ENCODE data around the gene TLL2.

Gene TLL2

GRCh38 chr10:96413151-96413787 is 100.5 kb downstream of the TLL2 start:
- in situ Hi-C loops (cut with MboI; ENCODE audit: low pct_unique_long_range_greater_than_20kb, low sequenced_read_pairs) = no loop called here

GRCh38 chr10:96411716-96412320 is 101.9 kb downstream of the TLL2 start:
- in situ Hi-C loops (cut with MboI; ENCODE audit: low pct_unique_long_range_greater_than_20kb, low sequenced_read_pairs) = no loop called here
- no peak for DNase-seq

More at GRCh38 chr10:96413151-96413787, 100.5 kb downstream of the TLL2 start:
- DNase-seq = no peak

GRCh38 chr10:96410296-96410695 is 103.4 kb downstream of the TLL2 start:
- DNase-seq = no peak
- in situ Hi-C loops (cut with MboI; ENCODE audit: low pct_unique_long_range_greater_than_20kb, low sequenced_read_pairs) = no loop called here

GRCh38 chr10:96408201-96408600 is 105.5 kb downstream of the TLL2 start:
- no peak for DNase-seq
- in situ Hi-C loops (cut with MboI; ENCODE audit: low pct_unique_long_range_greater_than_20kb, low sequenced_read_pairs) = no loop called here

- in situ Hi-C loops (cut with MboI; ENCODE audit: low pct_unique_long_range_greater_than_20kb, low sequenced_read_pairs) = no loop called here
- no peak for DNase-seq
Observed at GRCh38 chr10:96407560-96408069, 106.1 kb downstream of the TLL2 start.

GRCh38 chr10:96406091-96406490 is 107.6 kb downstream of the TLL2 start:
- in situ Hi-C loops (cut with MboI; ENCODE audit: low pct_unique_long_range_greater_than_20kb, low sequenced_read_pairs) = no loop called here
- no peak for DNase-seq

- no peak for DNase-seq
- in situ Hi-C loops (cut with MboI; ENCODE audit: low pct_unique_long_range_greater_than_20kb, low sequenced_read_pairs) = no loop called here
Observed at GRCh38 chr10:96402417-96403305, 111.1 kb downstream of the TLL2 start.

- no peak for DNase-seq
- in situ Hi-C loops (cut with MboI; ENCODE audit: low pct_unique_long_range_greater_than_20kb, low sequenced_read_pairs) = no loop called here
Observed at GRCh38 chr10:96401036-96401435, 112.7 kb downstream of the TLL2 start.

- in situ Hi-C loops (cut with MboI; ENCODE audit: low pct_unique_long_range_greater_than_20kb, low sequenced_read_pairs) = no loop called here
- DNase-seq = no peak
Observed at GRCh38 chr10:96400465-96400864, 113.3 kb downstream of the TLL2 start.

- in situ Hi-C loops (cut with MboI; ENCODE audit: low pct_unique_long_range_greater_than_20kb, low sequenced_read_pairs) = loop anchor here (25.0 kb wide), 1 partner anchor 89 kb away; no protein-coding TSS in a partner anchor
- DNase-seq = no peak
Observed at GRCh38 chr10:96397902-96398301, 115.8 kb downstream of the TLL2 start.

- in situ Hi-C loops (cut with MboI; ENCODE audit: low pct_unique_long_range_greater_than_20kb, low sequenced_read_pairs) = loop anchor here (25.0 kb wide), 1 partner anchor 91 kb away; no protein-coding TSS in a partner anchor
Observed at GRCh38 chr10:96395931-96396877, 117.5 kb downstream of the TLL2 start.

GRCh38 chr10:96390460-96390864 is 123.3 kb downstream of the TLL2 start:
- no peak for DNase-seq
- in situ Hi-C loops (cut with MboI; ENCODE audit: low pct_unique_long_range_greater_than_20kb, low sequenced_read_pairs) = loop anchor here (25.0 kb wide), 1 partner anchor 97 kb away; no protein-coding TSS in a partner anchor

More at GRCh38 chr10:96395931-96396877, 117.5 kb downstream of the TLL2 start:
- peak; percentile 87 for DNase-seq

GRCh38 chr10:96389785-96390184 is 123.9 kb downstream of the TLL2 start:
- no peak for DNase-seq
- in situ Hi-C loops (cut with MboI; ENCODE audit: low pct_unique_long_range_greater_than_20kb, low sequenced_read_pairs) = loop anchor here (25.0 kb wide), 1 partner anchor 98 kb away; no protein-coding TSS in a partner anchor

- no peak for DNase-seq
- in situ Hi-C loops (cut with MboI; ENCODE audit: low pct_unique_long_range_greater_than_20kb, low sequenced_read_pairs) = loop anchor here (25.0 kb wide), 1 partner anchor 100 kb away; no protein-coding TSS in a partner anchor
Observed at GRCh38 chr10:96387601-96388000, 126.1 kb downstream of the TLL2 start.

- DNase-seq = no peak
- in situ Hi-C loops (cut with MboI; ENCODE audit: low pct_unique_long_range_greater_than_20kb, low sequenced_read_pairs) = loop anchor here (25.0 kb wide), 1 partner anchor 100 kb away; no protein-coding TSS in a partner anchor
Observed at GRCh38 chr10:96387161-96387560, 126.6 kb downstream of the TLL2 start.

GRCh38 chr10:96384506-96384905 is 129.2 kb downstream of the TLL2 start:
- in situ Hi-C loops (cut with MboI; ENCODE audit: low pct_unique_long_range_greater_than_20kb, low sequenced_read_pairs) = loop anchor here (25.0 kb wide), 1 partner anchor 103 kb away; no protein-coding TSS in a partner anchor
- DNase-seq = no peak

- in situ Hi-C loops (cut with MboI; ENCODE audit: low pct_unique_long_range_greater_than_20kb, low sequenced_read_pairs) = loop anchor here (25.0 kb wide), 1 partner anchor 106 kb away; no protein-coding TSS in a partner anchor
- peak; percentile 25 for DNase-seq
Observed at GRCh38 chr10:96380821-96381220, 132.9 kb downstream of the TLL2 start.

- DNase-seq = no peak
- in situ Hi-C loops (cut with MboI; ENCODE audit: low pct_unique_long_range_greater_than_20kb, low sequenced_read_pairs) = loop anchor here (25.0 kb wide), 1 partner anchor 108 kb away; no protein-coding TSS in a partner anchor
Observed at GRCh38 chr10:96379758-96380157, 134.0 kb downstream of the TLL2 start.

All from KBM-7 (cell line).